ENCODE measurements around the gene JAG1.

JAG1 gene

GRCh38 chr20:10673842-10674683, at the start of gene JAG1:
TSS of gene JAG1 (minus strand) at chr20:10673999. CDS start at chr20:10673530, 469 bp downstream.
- DNase-seq: peak; percentile 81 to 95

GRCh38 chr20:10721976-10722375, 48.2 kb upstream of the JAG1 start:
- no peak for DNase-seq

- DNase-seq: no peak
Measured at GRCh38 chr20:10721137-10721896, 47.5 kb upstream of the JAG1 start.

GRCh38 chr20:10720565-10720964, 46.8 kb upstream of the JAG1 start:
- no peak for DNase-seq

GRCh38 chr20:10719740-10720385, 46.1 kb upstream of the JAG1 start:
- DNase-seq: no peak

- DNase-seq: no peak
Measured at GRCh38 chr20:10718661-10719060, 44.9 kb upstream of the JAG1 start.

- no peak for DNase-seq
Measured at GRCh38 chr20:10716855-10717254, 43.1 kb upstream of the JAG1 start.

- no peak for DNase-seq
Measured at GRCh38 chr20:10715035-10715434, 41.2 kb upstream of the JAG1 start.

- no peak for DNase-seq
Measured at GRCh38 chr20:10714236-10714975, 40.6 kb upstream of the JAG1 start.

GRCh38 chr20:10713161-10713560, 39.4 kb upstream of the JAG1 start:
- no peak for DNase-seq

- DNase-seq: no peak
Measured at GRCh38 chr20:10711903-10712451, 38.2 kb upstream of the JAG1 start.

- no peak for DNase-seq
Measured at GRCh38 chr20:10710991-10711775, 37.4 kb upstream of the JAG1 start.

GRCh38 chr20:10709916-10710315, 36.1 kb upstream of the JAG1 start:
- no peak for DNase-seq

- DNase-seq: no peak
Measured at GRCh38 chr20:10708351-10709185, 34.8 kb upstream of the JAG1 start.

GRCh38 chr20:10707791-10708190, 34.0 kb upstream of the JAG1 start:
- DNase-seq: no peak

- DNase-seq: no peak
Measured at GRCh38 chr20:10707068-10707467, 33.3 kb upstream of the JAG1 start.

GRCh38 chr20:10706460-10706811, 32.6 kb upstream of the JAG1 start:
- no peak for DNase-seq

GRCh38 chr20:10705801-10706459, 32.1 kb upstream of the JAG1 start:
- no peak for DNase-seq

GRCh38 chr20:10701607-10702006, 27.8 kb upstream of the JAG1 start:
- no peak for DNase-seq

GRCh38 chr20:10699941-10700340, 26.1 kb upstream of the JAG1 start:
- no peak for DNase-seq

Measured in NCI-H526 (cell line).